ENCODE results near the gene MYD88. TPM values are rescaled to one million over a fixed set of nuclear protein-coding genes. Genes with fewer than 3 reads are reported as not detected.

The MYD88 gene
- total and polyA plus RNA-seq, 7 donors, result 2.9 to 7.0 (median 4.4) TPM

DNA sequence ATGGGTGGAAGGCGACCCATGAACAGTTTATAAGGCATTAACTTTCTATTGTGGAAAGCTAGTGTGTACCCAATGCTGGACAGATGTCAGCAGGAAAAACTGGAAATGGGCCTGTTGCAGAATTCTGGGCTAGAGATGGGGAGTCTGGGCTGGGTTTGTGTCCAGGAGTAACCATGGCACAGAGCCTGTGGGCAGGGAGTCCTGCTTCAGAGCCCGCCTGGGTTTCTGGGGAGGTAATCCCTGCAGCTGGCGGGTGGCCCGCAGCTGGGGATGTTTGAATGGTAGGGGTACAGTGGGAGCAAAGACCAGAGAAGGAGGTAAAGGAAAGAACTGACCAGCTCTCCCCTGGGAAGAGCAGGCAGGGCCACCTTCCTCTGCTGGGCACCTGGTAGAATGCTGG lies 27.3 kb upstream of the MYD88 start:
- no peaks in the 10 kb centered on the region for H3K9me3 ChIP-seq
- 81 to 86% (median 83%) methylated on average over 4 of the region's 4 CpGs for WGBS, 3 donors
- H3K27ac ChIP-seq, result no peak overlapping the region
- intact Hi-C loops (cut with DNase I), result no loop called here
- H3K4me1 ChIP-seq, result no peaks in the 10 kb centered on the region
- DNase-seq (no peak), ATAC-seq (no peak)
- H3K4me3 ChIP-seq, result no peak overlapping the region
- H3K27me3 ChIP-seq (ENCODE audit: insufficient read depth in 3 of 3, low read length in 2 of 3), result no peaks in the 10 kb centered on the region
- no peaks in the 10 kb centered on the region for H3K36me3 ChIP-seq (ENCODE audit: insufficient read depth in 1 of 2, low read depth in 1 of 2)
- no peak for TF ChIP-seq CTCF (IDR thresholded peaks at IDR 0.05)

DNA sequence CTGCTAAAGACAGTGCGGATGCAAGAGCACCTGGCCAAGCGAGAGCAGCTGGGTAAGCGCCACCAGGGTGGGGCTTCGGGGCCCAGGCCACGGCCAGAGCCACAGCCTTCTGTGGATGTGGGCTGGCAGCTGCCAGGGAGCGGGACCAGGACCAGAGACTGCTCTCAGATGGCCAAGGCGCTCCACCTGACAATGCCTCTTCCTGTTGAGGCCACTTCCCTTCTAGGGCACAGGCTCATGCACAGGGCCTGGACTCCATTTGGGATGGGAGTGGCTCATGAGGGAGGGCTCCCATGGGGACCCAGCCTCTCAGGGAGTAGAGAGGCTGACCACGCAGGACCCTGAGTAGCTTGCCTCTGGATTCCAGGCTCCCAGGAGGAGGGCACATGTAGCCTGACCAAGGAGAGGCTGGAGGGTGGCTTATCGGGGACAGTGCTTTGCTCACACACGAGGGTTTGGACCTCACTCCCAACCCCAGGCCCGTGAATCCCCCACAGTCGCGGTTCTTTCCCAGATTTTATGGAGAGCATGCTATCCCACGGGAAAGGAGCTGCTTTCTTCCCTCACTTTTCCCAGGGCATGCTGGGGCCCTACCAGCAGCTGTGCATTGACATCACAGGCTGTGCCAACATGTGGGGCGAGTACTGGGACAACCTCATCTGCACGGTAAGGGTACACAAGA lies 26.6 kb upstream of the MYD88 start:
- no peaks in the 10 kb centered on the region for H3K9me3 ChIP-seq
- ATAC-seq (peak in 2 of 4 donors; percentile 17 to 34), DNase-seq (no peak)
- H3K27ac ChIP-seq, result no peak overlapping the region
- intact Hi-C loops (cut with DNase I), result no loop called here
- no peak for TF ChIP-seq CTCF (IDR thresholded peaks at IDR 0.05)
- H3K4me3 ChIP-seq, result no peak overlapping the region
- no peaks in the 10 kb centered on the region for H3K27me3 ChIP-seq (ENCODE audit: insufficient read depth in 3 of 3, low read length in 2 of 3)
- no peaks in the 10 kb centered on the region for H3K36me3 ChIP-seq (ENCODE audit: insufficient read depth in 1 of 2, low read depth in 1 of 2)
- no peaks in the 10 kb centered on the region for H3K4me1 ChIP-seq
- WGBS, 3 donors, result 47 to 52% (median 47%) methylated on average over 15 to 16 of the region's 16 CpGs

DNA sequence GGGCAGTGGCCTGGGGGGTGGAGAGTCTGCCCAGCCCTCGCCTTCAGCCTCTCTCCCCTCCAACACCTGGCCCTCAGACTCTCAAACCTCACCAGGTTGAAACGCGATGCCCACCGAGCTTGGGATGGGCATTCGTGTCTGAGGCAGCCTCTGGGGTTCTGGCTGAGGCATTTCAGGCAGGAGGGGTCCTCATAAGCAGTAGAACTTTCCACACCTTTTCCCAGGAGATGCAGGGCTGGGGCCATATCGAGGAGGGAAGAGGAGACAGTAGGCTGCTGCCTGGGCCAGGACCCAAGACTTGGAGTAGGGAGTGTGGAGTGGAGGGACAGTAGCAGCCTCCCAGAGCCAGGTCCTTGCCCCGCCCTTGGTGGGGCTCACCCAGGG lies 26.1 kb upstream of the MYD88 start:
- Histone ChIP-seq H3K36me3 (ENCODE audit: insufficient read depth in 1 of 2, low read depth in 1 of 2) (no peaks in the 10 kb centered on the region), H3K27me3 (ENCODE audit: insufficient read depth in 3 of 3, low read length in 2 of 3) (no peaks in the 10 kb centered on the region), H3K4me1 (no peaks in the 10 kb centered on the region), H3K4me3 (no peak overlapping the region), H3K27ac (no peak overlapping the region), H3K9me3 (no peaks in the 10 kb centered on the region)
- intact Hi-C loops (cut with DNase I), result no loop called here
- TF ChIP-seq CTCF (IDR thresholded peaks at IDR 0.05), result no peak
- no peak for ATAC-seq
- DNase-seq, result no peak
- WGBS, 3 donors, result 71 to 75% (median 72%) methylated on average over 7 of the region's 7 CpGs

DNA sequence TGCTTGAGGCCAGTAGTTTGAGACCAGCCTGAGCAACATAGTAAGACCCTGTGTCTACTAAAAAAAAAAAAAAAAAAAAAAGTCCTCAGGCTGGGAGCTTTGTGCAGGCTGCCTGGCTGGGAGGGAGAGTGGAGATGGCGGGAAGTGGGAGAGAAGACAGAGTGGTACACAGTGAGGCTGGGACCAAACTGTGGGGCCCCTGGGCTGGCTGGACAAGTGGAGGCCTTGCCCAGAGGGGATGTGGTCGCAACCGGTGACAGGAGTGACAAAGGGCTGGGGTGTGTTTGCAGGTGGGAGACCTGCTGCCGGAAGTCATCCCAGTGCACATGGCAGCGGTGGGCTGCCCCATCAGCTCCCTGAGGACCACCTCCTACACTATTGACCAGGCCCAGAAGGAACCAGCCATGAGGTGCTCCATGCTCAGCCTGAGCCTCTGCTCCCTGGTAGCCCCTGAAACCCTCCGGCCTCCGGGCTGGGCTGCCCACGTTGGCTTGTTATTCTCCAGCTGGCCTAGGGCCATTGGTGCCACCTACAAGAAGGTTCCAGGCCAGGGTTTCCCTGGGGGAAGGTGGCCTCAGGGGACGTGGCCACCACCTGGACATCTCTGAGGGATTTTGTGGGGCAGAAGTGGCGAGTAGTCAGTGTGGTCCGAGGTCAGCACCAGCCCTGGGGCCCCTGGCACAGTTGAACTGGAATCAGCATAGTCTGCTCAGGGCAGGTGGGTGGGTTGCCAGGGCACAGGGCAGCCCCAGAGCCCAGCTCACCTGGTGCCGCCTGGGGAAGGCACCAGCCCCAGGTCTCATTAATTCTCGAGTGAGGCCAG lies 24.2 kb upstream of the MYD88 start:
- intact Hi-C loops (cut with DNase I), result no loop called here
- WGBS, 3 donors, result 85 to 92% (median 86%) methylated on average over 13 of the region's 13 CpGs
- no peaks in the 10 kb centered on the region for H3K27me3 ChIP-seq (ENCODE audit: insufficient read depth in 3 of 3, low read length in 2 of 3)
- ATAC-seq, result no peak
- no peak for TF ChIP-seq CTCF (IDR thresholded peaks at IDR 0.05)
- DNase-seq, result no peak
- no peak overlapping the region for H3K27ac ChIP-seq
- no peaks in the 10 kb centered on the region for H3K36me3 ChIP-seq (ENCODE audit: insufficient read depth in 1 of 2, low read depth in 1 of 2)
- no peaks in the 10 kb centered on the region for H3K9me3 ChIP-seq
- H3K4me1 ChIP-seq, result no peaks in the 10 kb centered on the region
- H3K4me3 ChIP-seq, result no peak overlapping the region

All from psoas muscle (tissue), 8 donors.